AG04450 (cell line): Measurements from ENCODE around the gene PPP1R1B. TPM values are rescaled to one million over a fixed set of nuclear protein-coding genes. Genes with fewer than 3 reads are reported as not detected.

Source experiments
- CTCF ChIA-PET: fragments of 300-600, 350-600 bp; formaldehyde crosslinking; extraction: SDS; loops from one replicate; lab custom pipeline; 2022; ENCODE audit warnings: antibody characterized with exemption, inconsistent platforms; lab: Charles Lee
- POLR2A ChIA-PET: fragments of 350-600 bp; formaldehyde crosslinking; extraction: SDS; loops from one replicate; lab custom pipeline; 2021; ENCODE audit warnings: antibody characterized with exemption, inconsistent platforms; lab: Yijun Ruan, JAX
- DNase-seq: peaks from one replicate; pipeline ENCODE4 v3.0.0-alpha.2; 2011; ENCODE audit warnings: low read depth, low spot score
- H3K27ac ChIP-seq: one replicate; pipeline ENCODE4 v1.5.1; 2012; ENCODE audit warnings: low read depth, low read length, control low read depth
- H3K27me3 ChIP-seq: one replicate; pipeline ENCODE4 v1.6.0; 2012; ENCODE audit warnings: low read length; ENCODE audit not compliant: control insufficient read depth, insufficient read depth
- H3K4me3 ChIP-seq: 2 replicates; pipeline ENCODE4 v1.5.1; 2011; ENCODE audit warnings: mild to moderate bottlenecking, low read depth, low read length, control low read depth
- H3K9me3 ChIP-seq: 2 replicates; pipeline ENCODE4 v1.5.1; 2012; ENCODE audit warnings: low read length; ENCODE audit not compliant: control insufficient read depth, insufficient read depth
- CTCF ChIP-seq: IDR thresholded peaks from 2 replicates; pipeline ENCODE4 v1.5.1; 2011; ENCODE audit warnings: low read depth, low read length, control low read depth, inconsistent platforms
- polyA plus RNA-seq: library from polyadenylated mRNA; depleted of rRNA; stranded (reverse); fragments of >200 nt; gene quantifications from 2 replicates; pipeline ENCODE4 v1.2.3, GENCODE V29; 2011

PPP1R1B gene
- polyA plus RNA-seq, 1 experiment = not detected

GRCh38 chr17:39638317-39638716, 11.6 kb downstream of the PPP1R1B start:
- CTCF ChIA-PET = interaction anchor here (0.8 to 5.8 kb wide), 5 partner anchors 10 to 17 kb away, joined by 3 to 28 read pairs (median 6); no protein-coding TSS in a partner anchor
- H3K27ac ChIP-seq = no peak overlapping the region
- POLR2A ChIA-PET = no interaction called here
- H3K4me3 ChIP-seq = peak overlapping the region; percentile 92
- H3K27me3 ChIP-seq = peaks cover under 1% of the 10 kb centered on the region
- no peak for TF ChIP-seq CTCF
- DNase-seq = no peak
- no peaks in the 10 kb centered on the region for H3K9me3 ChIP-seq

DNA sequence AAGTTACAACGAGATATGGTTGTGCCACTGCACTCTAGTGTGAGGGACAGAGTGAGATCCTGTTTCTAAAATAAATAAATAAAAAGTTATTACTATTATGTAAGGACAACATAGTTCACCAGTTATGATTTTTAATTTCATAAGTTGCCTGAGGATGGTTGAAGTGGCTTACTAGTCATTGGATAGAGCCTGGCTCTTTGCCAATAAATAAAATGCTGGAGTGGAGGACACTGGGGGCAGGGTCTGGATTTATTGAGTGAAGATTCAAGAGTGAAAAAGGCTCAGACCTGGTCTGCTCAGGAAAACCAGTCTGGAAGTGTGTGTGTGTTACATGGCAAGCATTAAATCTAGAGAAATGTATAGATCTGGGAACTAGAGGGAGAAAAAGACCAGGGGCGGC, 12.3 kb downstream of the PPP1R1B start:
- no peak for DNase-seq
- CTCF ChIA-PET = interaction anchor here (1.0 to 5.8 kb wide), 4 partner anchors 11 to 18 kb away, joined by 3 to 28 read pairs (median 8); no protein-coding TSS in a partner anchor
- TF ChIP-seq CTCF = no peak
- no peaks in the 10 kb centered on the region for H3K27me3 ChIP-seq
- no peak overlapping the region for H3K27ac ChIP-seq
- POLR2A ChIA-PET = no interaction called here
- H3K9me3 ChIP-seq = no peaks in the 10 kb centered on the region
- H3K4me3 ChIP-seq = no peak overlapping the region

- no peak overlapping the region for H3K27ac ChIP-seq
These were observed 13.1 kb downstream of the PPP1R1B start for GRCh38 chr17:39639566-39640458.

GRCh38 chr17:39640591-39641031, 13.9 kb downstream of the PPP1R1B start:
- CTCF ChIA-PET = interaction anchor here (1.4 to 5.8 kb wide), 3 partner anchors 13 to 20 kb away, joined by 3 to 28 read pairs (median 12); no protein-coding TSS in a partner anchor
- no peaks in the 10 kb centered on the region for H3K27me3 ChIP-seq
- no peak overlapping the region for H3K27ac ChIP-seq
- no peak overlapping the region for H3K4me3 ChIP-seq
- no peaks in the 10 kb centered on the region for H3K9me3 ChIP-seq
- POLR2A ChIA-PET = interaction anchor here (1.0 kb wide), 1 partner anchor 10 kb away, joined by 3 read pairs; no protein-coding TSS in a partner anchor
- DNase-seq = no peak
- no peak for TF ChIP-seq CTCF

More at GRCh38 chr17:39639566-39640458, 13.1 kb downstream of the PPP1R1B start:
- POLR2A ChIA-PET = interaction anchor here (1.0 kb wide), 1 partner anchor 10 kb away, joined by 3 read pairs; no protein-coding TSS in a partner anchor
- no peak for DNase-seq
- H3K4me3 ChIP-seq = no peak overlapping the region
- no peaks in the 10 kb centered on the region for H3K9me3 ChIP-seq
- CTCF ChIA-PET = interaction anchor here (1.0 to 5.8 kb wide), 4 partner anchors 12 to 19 kb away, joined by 3 to 28 read pairs (median 8); no protein-coding TSS in a partner anchor
- H3K27me3 ChIP-seq = no peaks in the 10 kb centered on the region
- no peak for TF ChIP-seq CTCF
